HPDE6-E6E7 (cell line): ENCODE data around the gene APOL5.

Source experiments
- DNase-seq: peaks from one replicate; pipeline ENCODE4 v3.0.0; 2011; ENCODE audit warnings: missing footprints; ENCODE audit errors: extremely low spot score

APOL5 gene

DNA sequence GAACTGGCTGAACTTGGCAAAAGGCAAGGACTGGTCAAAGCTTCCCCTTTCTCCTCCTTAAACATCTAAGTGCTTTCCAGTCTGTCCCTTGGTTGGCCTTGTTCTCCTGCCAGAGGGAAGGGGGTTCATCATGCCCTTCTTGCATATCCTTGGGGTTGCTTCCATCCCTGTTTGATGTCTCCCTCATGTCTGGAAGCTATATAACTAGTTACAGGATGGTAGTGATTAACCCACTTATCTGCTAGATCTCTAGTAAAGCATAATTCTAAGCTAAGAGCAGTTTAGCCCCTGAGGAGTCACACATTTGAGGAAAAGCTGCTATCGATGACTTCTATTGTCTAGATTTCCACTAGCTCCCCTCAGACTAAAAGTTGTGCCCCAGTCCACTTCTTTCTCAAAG, 22.9 kb downstream of the APOL5 start:
- no peak for DNase-seq

DNA sequence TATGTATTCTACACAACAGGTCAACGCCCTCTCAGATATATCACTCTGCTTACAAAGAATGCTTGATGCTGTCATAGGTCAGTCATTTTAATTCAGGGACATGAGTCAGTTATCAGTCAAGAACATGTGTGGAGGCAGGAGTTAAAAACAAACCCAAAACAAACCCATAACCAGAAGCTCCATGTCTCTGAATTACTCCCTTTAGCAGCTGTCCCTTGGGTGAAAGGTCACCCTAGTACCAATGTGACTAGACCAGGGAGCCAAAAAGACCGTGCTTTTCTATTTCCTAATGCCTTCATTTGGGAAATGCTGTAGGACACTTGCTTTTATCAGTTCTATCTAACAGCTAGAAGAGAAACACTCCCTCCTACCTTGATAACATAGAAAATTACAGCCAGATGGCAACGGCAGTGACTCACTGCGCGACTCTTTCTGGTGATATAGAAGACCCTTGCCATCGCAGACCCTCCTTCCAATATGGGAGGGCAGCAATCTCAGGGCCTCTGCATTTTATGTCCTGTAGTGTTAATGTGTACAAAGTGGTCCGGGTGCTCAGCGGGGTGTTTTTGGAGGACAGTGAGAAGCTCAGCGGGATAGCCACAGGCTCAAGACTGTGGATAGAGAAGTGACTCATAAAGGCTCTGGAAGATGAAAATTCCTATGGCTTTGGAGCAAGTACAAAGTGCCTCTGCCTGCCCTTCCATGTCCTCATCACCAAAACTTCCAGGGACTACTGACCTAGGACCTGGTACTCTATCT, 24.8 kb downstream of the APOL5 start:
- peak; percentile 17 for DNase-seq

DNA sequence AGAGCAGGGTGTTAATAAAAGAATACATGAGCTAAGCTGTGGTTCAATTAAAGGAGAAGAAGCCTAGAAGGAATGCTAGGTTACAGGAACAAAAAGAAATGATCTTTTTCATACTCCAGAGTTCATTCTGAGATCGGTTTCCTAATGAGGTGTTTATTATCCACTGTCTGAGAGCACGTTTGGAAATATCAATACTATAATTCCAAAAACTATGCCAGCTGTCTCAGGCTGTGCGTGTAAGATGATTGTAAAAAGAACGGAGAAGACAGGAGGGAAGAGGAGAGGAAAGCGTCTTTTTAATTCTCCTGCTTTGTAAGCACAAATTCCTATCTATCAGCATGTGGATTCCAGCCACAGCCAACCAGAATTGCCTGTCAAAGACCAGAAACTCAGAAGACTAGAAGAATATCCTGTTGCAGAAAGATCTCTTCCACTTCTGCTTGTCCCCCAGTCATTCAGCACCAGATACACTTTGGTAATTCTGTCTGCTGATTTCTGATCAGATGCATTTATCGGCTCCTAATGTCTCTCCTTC, 25.7 kb downstream of the APOL5 start:
- no peak for DNase-seq

DNA sequence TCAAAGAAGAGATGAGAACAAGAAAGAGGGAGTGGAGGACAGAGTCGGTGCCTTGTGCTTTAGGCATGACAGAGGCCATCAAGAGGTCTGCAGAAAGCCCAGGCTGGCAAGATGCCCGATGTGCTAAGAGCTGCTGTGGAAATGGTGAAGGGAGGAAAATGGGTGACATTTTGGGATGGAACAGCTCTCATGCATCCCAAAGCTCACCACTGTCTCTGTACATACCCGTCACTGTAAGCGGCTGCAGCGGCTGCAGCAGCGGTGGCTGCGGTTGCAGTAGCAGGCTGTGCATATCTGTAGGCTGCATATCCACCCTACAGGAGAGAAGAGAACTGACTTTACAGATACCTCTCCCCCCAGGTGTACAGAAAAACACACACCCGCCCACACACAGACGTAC, 28.6 kb downstream of the APOL5 start:
- no peak for DNase-seq

DNA sequence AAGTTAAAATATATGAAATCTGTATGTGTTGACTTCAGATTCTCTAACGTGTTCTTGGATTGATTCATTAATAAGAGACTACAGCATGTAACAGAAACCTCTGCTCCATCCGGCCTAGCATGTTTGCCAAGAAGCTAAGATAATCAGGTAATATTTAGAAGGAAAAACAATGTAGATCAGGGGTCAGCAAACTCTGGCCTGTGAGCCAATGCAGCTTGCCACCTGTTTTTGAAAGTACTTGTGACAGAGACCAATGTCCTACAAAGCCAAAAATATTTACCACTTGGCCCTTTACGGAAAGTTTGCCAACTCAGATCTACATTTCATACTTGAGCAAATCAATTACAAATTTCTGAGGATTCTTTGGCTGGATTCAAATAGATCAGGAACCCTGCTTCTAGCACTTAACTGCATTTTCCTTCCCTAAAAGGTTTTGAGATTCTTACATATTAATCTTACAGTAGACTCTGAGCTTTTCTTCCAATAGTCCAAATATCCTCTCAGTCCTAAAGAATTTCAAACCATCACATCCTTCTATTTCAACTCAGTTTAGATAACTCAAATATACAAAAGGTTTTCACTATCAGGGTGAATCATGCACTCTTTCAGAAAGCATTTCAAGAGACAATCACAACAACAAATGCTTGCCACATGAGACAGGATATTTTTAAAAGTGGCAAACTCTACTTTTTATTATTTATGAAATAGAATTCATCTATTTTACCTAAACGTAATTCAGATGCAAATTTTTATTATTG, 29.5 kb downstream of the APOL5 start:
- DNase-seq, result no peak

DNA sequence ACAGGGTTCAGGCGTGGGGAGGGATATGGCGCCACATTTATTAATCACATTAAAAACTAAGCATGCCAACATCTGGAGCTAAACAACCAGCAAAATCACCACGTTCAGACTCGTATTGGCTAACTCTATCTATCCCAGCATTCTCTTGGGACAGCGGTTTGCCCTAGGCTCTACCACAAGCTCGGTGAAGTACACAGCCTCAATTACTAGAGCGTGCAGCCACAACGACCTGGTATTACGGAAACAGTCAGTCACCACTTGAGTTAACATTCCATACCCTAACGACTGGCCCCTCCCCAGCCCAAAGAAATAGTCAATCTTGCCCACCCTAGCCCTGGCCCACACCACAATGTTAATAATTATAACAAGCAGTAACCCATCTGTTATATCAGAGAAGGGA, 32.1 kb downstream of the APOL5 start:
- DNase-seq, result no peak

DNA sequence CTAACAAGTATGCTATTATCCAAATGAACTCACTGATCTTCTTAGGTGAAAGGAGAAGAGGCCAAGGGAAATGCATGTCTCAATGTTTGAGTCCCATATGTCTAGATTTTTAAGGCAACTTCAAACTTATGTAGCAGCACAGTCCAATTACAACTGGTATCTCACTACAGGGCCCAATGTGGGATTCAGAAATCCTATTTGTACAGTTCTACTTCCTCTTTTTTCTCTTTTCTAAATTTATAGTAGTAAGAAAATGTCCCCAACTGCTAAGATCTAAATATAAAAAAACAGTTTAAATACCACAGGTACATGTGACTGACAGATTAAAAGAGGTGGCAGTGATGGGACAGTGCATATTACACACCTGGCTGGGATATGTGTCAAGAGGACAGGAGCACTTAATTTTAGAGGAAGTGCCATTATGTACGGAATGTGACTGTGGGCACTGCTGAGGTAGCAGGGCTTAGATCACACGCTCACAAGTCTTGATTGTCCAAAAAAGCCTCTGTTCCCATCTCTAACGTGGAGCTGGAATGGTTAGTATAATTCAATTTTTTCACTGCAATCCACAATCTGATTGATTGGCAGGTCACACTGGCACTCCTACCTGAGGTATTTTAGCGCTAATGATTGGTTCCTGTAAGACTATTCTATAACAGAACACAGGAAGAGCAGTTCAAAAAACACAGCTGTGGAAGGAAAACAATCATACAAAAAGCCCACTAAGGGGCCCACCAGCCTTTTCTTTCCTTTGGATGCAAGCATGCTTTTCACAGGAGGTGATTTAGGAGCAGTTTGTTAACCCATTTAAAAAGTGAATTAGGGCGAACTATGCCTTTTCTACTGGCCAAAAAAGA, 34.6 kb downstream of the APOL5 start:
- no peak for DNase-seq

DNA sequence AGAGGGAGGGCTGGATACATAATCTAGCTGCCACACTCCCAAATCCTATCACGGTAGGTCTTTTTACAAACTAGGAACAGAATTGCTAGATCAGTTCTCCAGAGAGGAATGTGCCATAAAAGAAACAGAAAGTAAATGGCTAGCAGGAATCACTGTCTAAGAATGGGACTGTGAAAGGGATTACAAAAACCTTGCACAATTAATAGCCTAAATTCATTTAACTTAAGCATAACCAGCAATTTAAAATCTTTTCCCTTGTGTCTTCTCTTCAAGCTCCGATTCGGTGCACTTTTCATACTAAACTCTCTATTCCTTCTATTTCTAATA, 35.2 kb downstream of the APOL5 start:
- DNase-seq, result no peak

DNA sequence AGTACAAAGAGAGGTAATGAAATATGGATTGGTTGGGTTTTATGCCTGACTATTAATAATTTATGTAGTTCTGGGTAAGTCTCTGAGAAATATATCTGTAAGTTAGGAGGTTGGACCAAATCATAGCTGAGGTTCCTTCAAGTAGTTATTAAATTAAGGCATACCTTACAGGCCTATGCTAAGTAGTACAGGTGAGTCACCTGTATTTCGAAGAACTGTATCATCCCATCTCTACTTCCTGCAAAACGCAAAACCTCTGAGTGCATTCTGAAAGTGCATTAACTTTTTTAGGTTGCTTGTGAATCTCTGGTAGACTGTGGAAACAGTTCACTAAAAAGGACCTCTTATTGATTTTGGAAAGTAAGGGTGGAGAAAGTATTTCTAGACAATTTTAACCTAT, 37.1 kb downstream of the APOL5 start:
- DNase-seq, result no peak

DNA sequence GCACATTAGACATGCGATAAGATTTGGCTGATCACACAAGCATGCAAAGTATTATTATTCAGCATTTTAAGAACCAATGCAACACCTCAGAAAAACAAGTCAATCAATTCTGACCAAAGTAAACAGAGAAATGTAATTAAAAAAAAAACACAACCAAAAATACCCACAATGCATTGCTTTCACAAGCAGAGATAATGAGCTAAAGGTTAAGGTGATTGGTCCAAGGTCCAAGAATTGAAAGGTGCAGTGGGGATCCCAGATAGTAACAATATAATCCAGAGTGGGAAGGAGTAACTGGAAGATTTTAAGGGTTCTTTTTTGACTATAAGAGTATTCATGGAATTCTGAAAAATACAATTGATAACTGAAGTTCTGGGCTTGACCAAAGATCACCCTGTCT, 39.0 kb downstream of the APOL5 start:
- DNase-seq, result no peak

DNA sequence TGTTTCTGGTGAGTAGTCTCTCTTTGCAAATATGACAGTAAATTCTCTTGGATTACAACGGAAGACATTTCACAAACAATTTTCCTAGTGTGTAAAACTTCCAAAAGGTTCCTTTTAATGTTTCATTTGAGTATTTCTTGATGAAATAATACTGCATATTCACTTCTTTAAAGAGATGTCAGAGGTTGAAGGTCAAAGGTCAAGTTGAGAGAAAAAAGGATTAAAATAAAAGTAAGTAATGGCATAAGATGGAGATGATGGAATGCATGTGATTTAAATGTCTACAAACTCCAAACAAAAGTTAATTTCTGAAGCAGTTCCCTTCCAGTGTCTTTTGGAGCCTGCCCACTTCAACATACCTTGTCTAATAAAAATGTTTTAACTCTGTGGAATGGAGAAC, 40.7 kb downstream of the APOL5 start:
- no peak for DNase-seq

DNA sequence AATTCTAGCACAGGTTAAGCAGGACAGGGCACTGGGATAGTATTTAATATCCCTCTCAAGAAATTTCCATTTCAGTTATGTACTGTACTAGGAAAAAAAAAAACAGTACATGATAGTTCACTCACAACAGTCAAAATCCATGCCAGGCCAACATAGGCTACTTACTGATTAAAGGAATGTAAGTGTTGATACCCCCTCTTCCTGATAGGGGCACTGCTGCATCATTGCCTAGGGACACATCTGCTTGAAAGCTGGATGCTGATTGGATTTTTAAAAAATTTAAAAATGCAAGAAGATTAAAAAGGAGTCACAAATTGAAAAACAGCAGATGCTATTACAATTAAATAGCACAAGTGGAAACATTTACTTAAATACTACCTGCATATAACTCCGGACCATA, 43.4 kb downstream of the APOL5 start:
- DNase-seq, result no peak

DNA sequence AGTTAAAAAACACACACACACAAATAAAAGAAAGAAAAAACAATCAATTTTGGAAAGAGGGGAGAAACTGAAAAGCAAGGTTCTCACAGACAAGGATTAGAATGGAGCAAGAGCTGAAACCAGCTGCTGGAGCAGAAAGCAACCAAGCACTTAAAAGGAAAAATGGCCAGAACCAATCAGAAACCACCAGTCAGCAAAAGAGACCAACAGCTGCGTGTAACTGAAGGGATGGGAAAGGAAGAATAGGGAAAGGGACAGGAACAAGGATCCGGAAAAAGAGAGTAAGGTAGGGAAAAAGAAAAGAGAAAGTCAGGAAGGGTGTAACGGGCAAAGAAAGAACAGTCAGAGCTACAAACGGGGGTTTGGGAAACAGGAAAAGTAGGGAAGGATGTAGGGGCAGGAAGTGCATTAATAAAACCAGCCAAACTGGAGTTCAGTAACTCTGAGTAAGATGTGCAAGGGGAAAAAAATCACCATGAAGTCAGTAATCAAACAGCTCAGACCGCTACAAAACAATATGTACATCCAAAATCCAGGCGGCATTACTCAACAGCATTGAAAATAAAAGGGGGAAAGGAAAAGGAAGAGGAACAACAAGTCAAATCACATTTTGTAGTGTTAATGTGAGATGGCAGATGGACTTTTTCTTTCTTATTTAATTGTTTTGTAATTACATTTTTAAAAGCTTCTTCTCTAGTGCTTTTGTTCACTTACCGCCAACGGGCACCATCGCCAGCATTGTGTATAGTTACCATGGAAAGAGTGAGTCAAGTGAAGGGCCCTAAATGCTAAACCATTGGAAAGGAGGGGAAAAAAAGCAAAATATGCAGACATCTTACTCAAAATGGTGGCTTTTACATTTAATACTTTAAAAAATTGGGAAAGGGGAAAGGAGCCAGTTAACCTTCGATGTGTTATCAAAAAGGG, 49.2 kb downstream of the APOL5 start:
- DNase-seq, result no peak

DNA sequence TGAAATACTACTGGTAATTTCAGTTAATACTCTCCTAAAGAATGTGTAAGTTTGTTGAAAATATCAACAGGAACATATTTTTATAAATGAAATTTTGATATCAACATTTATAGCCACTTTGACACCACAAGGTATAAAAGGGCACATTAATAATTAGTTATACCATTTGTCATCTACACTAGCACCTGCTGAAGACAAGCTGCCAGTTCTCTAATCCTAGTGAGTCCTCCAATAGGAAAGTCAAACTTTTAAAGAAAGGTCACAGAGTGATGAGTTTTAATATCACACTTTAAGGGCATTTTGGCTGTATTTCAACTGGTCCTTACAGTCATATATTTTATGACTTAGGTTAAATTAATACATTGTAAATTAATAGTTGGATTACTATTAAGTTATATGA, 52.3 kb downstream of the APOL5 start:
- DNase-seq, result no peak

DNA sequence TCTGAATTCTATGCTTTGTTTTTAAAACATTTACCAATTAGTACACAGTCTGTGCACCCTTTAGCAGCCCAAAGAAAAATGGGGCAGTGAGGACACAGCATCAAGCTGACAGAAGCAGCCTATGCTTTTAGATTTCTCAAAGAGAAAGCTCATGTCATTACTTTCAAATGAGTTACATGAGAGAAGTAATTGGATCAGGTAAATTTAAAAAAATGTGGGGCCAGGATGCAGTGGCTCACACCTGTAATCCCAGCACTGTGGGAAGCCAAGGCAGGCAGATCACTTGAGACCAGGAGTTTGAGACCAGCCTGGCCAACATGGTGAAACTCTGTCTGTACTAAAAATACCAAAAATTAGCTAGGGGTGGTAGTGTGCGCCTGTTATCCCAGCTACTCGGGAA, 57.7 kb downstream of the APOL5 start:
- no peak for DNase-seq

DNA sequence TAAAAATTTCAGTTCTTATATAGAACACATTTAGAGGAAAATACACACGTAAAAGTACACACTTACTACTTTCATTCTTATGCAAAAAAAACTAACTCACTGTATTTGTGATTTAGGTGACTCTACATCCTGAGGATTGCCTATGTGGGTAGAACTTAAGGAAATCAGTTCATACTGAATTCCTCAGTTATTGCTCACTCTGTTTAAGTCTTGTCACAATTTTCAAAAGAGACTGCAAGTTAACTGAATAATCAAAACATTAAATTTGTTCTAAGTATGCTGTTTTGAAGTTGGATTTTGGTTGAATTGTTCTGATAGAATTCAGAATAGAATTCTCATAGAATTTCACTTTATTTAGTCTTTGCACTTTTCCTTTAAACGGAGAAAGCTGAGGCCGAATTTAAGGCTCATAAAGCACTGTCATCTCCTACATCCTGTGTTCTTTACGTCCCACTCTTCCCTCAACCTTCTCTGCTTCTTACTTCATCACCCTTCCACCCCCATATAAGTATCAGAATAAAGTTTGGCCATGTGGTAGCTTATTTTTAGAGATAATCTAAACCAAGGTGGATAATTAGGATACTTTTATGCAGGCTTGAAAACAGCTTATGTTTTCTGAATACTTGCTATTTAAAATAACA, 59.8 kb downstream of the APOL5 start:
- peak; percentile 28 for DNase-seq
